ACC112 (cell line): ENCODE data around the gene TTC7B.

Experiments
- H2AFZ ChIP-seq: fragments of 200-600 bp; sonication (generic); one replicate; pipeline ENCODE4 v1.6.0; 2017; ENCODE audit warnings: antibody characterized with exemption, low read length; ENCODE audit not compliant: unreplicated experiment
- H3K27ac ChIP-seq: fragments of 200-600 bp; sonication (generic); 2 replicates; pipeline ENCODE4 v1.5.1; 2014; ENCODE audit warnings: low read depth, mild to moderate bottlenecking, antibody characterized with exemption, low read length, moderate library complexity
- H3K27me3 ChIP-seq: fragments of 200-600 bp; sonication (generic); 2 replicates; pipeline ENCODE4 v1.6.1; 2014; ENCODE audit warnings: mild to moderate bottlenecking, antibody characterized with exemption, low read length, moderate library complexity, mixed read lengths; ENCODE audit not compliant: insufficient read depth
- H3K36me3 ChIP-seq: fragments of 200-600 bp; sonication (generic); 2 replicates; pipeline ENCODE4 v1.6.1; 2016; ENCODE audit warnings: mild to moderate bottlenecking, antibody characterized with exemption, low read length, moderate library complexity, mixed read lengths; ENCODE audit not compliant: insufficient read depth
- H3K4me1 ChIP-seq: fragments of 200-600 bp; sonication (generic); one replicate; pipeline ENCODE4 v1.6.1; 2016; ENCODE audit warnings: low read length, mixed read lengths; ENCODE audit not compliant: insufficient read depth, unreplicated experiment, control insufficient read depth
- H3K4me3 ChIP-seq: fragments of 200-600 bp; sonication (generic); 2 replicates; pipeline ENCODE4 v1.5.1; 2014; ENCODE audit warnings: mild to moderate bottlenecking, low read depth, low read length
- H3K79me2 ChIP-seq: fragments of 200-600 bp; sonication (generic); one replicate; pipeline ENCODE4 v1.6.0; 2016; ENCODE audit warnings: low read length; ENCODE audit not compliant: control insufficient read depth, unreplicated experiment, insufficient read depth

Gene TTC7B

DNA sequence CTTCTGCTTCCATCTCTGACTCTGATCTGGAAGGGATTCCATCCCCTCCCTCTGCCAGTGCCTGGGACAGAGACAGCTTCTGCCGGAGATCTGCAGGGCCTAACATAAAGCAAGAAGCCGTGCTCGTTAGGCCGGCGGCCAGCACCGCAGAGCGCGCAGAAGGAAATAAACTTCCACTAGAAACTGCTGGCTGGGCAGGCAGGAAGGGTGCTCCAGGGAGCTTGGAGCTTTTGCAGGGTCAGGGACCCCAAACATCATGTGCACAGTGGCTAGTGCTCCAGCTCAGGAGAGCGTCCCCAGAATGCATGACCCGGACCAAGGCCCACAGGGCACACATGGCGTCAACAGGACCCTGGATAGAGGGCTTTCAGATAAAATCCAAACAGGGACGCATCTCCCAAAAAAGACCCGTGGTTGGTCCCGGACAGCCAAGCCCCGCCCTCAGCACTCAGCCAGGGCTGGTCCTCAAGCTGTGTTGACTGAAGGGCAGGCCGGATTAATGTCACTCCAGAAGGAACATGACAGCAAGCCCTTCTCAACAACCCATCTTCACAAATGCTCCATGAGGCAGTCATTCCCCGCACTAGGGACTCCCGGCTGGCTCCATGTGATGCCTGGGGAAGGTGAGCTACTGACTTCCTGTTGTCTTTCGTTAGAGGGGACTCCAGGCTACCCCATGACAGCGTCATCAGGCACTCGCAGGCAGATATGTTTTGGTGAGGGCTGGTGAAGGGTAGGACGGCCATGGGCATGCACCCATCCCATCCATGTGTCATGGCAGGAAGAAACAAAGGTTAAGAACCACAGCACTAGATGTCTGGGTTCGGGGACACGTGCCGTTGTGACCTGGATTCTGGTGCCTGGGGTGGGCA lies 297.9 kb downstream of the TTC7B start:
- Histone ChIP-seq H3K27me3 (no peaks in the 10 kb centered on the region), H2AFZ (no peak overlapping the region), H3K36me3 (no peaks in the 10 kb centered on the region), H3K4me1 (peaks cover 7% of the 10 kb centered on the region), H3K79me2 (no peaks in the 10 kb centered on the region), H3K4me3 (no peak overlapping the region), H3K27ac (no peak overlapping the region)

DNA sequence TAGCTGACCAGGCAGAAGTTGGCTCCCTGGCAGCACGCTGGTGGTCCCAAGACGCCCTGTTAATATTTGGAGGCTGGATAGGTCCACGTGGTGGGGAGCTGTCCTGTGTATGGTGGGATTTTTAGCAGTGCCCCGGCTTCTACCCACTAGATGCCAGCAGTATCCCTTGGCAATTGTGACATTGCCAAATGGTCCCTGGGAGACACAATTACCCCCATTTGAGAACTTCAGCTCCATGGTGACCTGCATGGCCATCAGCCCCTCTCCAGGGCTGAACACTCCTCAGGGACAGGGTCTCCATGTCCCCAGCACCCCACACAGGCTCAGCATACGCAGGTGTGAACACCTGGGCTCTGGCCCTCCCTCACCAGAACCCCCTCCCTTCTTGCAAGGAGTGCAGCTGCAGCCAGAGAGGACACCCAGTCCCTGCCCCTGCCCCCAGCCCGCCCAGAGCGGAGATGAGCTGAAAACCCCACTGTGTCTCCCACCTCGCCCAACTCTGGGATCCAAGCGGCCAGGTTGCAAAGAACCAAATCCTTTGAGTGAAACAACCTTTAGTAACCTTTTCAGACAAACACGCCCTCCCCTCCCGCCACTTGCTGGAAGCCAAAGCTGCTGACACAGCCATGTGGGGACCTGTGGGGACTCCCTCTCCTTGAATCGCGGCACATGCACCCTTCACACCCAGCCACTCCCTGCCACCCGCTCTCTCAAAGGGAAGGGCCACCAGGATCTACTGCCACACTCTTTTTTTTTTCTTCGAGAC lies 299.0 kb downstream of the TTC7B start:
- no peak overlapping the region for H2AFZ ChIP-seq
- no peaks in the 10 kb centered on the region for H3K36me3 ChIP-seq
- H3K27ac ChIP-seq: no peak overlapping the region
- H3K27me3 ChIP-seq: no peaks in the 10 kb centered on the region
- no peak overlapping the region for H3K4me3 ChIP-seq
- H3K79me2 ChIP-seq: no peaks in the 10 kb centered on the region
- H3K4me1 ChIP-seq: no peaks in the 10 kb centered on the region

DNA sequence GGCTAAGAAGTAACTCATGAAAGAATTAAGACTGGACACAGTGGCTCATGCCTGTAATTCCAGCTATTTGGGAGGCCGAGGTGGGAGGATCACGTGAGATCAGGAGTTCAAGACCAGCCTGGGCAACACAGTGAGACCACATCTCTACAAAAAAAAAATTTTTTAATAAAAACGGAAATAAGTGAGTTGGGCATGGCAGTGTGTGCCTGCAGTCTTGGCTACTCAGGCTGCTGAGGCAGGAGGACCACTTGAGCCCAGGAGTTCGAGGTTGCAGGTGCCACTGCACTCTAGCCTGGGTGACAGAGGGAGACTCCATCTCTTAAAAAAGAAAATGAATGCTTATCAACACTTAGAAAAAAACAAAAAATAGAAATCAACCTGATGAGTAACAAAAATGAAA lies 301.7 kb downstream of the TTC7B start:
- Histone ChIP-seq H3K79me2 (no peaks in the 10 kb centered on the region), H3K4me3 (no peak overlapping the region), H3K36me3 (no peaks in the 10 kb centered on the region), H2AFZ (no peak overlapping the region), H3K27ac (no peak overlapping the region), H3K27me3 (no peaks in the 10 kb centered on the region), H3K4me1 (no peaks in the 10 kb centered on the region)

DNA sequence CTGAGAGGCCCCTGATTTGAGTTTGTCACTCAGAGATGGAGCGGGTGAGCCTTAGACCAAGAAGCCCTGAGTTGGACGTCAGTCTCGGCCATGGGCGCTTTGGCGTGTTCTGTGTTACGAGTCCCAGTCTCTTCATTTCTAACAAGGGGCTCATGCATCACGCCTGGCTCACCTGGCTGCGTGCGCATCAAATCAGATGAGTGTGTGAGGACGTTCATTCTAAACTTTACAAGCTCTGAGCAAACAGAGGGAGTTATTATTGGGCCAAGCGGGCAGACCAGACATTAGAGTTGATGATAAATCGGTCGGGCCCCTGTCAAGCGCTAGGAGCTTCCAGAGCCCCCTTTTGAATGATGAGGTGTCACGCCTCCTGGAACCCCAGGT lies 302.2 kb downstream of the TTC7B start:
- no peaks in the 10 kb centered on the region for H3K27me3 ChIP-seq
- H3K36me3 ChIP-seq: no peaks in the 10 kb centered on the region
- H3K79me2 ChIP-seq: no peaks in the 10 kb centered on the region
- H2AFZ ChIP-seq: no peak overlapping the region
- H3K27ac ChIP-seq: no peak overlapping the region
- H3K4me3 ChIP-seq: no peak overlapping the region
- H3K4me1 ChIP-seq: no peaks in the 10 kb centered on the region

DNA sequence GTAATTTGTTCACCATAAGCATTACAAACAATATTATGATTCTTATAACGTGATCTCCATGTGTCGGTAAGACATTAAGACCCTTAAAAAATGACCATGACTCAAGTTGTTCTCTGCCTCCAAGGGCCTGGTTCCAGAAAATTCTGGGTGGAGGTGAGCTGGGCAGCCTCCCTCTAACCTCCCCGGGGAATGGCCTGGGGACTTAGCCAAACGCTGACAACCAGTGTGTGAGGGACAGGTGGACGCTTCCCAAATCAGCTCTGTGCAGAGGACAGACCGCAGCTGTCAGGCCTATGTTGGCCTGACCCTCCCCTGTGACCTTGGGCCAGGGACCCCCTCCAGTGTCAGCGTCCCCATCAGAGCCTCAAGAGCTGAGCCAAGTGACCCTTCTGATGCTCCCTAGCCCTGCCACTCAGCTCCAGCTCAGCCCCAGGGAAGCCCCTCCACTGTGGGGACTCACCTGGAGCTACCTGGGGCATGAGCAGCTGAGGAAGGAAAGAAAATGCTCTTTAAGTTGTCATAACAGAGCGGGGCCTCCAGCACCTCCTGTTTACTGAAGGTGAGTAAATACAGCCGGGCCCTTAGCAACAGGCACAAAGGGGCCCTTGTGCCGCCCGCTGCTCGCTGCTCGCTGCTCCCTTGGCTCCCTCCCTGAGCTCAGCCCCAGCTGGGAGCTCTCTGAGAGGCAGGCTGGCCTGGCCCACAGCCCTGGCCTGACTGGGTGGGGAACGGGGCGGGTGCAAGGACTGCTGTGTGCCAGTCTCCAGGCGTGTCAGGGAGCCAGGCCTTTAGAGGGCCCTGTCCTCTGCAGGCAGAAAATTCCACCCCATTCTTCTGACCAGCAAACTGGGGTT lies 302.8 kb downstream of the TTC7B start:
- Histone ChIP-seq H3K27ac (no peak overlapping the region), H3K4me3 (no peak overlapping the region), H3K79me2 (no peaks in the 10 kb centered on the region), H3K4me1 (no peaks in the 10 kb centered on the region), H2AFZ (no peak overlapping the region), H3K36me3 (no peaks in the 10 kb centered on the region), H3K27me3 (no peaks in the 10 kb centered on the region)

DNA sequence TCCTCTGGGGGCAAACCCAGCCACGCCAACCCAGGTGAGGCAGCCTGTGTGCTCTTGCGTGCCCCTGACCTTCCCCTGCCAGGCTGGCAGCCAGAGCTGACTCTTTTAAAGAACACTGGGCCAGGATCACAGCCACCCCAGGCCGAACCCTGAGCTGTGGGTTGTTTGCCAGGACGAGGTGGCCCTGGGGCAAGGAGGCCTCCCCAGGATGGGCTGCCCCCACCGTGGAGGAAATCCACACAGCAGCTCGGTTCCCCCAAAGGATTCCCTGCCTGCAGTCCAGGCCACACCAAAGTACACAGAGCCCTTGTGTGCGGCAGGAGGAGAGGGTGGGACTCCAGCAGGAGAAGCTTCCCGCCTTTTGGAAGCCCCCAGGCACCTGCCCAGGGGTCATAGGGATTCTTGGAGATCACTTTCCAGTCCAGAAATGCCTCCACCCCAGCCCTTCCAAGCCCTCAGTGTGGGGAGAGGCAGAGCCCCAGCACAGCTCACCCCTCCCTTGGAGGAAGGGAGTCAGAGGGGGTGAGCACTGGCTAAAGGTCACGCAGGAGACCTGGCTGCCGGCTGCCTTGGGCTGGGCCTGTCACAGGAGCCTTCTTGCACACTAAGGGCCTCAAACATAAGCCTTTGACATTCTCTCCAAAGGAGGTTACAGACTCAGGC lies 303.8 kb downstream of the TTC7B start:
- Histone ChIP-seq H3K4me3 (no peak overlapping the region), H3K79me2 (no peaks in the 10 kb centered on the region), H3K27ac (no peak overlapping the region), H3K27me3 (no peaks in the 10 kb centered on the region), H3K36me3 (no peaks in the 10 kb centered on the region), H2AFZ (no peak overlapping the region), H3K4me1 (no peaks in the 10 kb centered on the region)

DNA sequence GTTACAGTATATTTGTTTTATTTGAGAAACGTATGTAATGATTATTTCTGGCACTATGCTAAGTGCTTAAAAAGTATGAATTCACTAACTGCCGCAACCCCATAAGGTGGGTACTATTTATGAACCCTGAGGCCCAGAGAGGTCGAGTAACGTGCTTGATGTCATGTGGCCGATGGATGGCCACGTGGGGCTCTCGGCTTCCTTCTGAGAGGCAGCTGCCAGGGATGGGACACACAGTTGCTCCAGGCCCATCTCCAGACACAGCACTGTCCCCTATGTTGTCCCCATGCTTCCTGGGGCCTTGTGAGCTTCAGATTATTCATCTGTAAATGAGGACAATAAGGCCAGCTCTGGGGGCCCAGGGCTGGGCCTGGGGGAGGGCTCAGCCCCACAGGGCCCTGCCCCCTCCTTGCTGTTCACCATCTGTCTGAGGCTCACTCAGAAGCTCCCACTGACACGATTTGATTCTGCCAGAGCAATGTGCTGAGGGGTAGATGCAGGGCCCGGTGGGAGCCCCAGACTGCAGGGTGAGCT lies 304.4 kb downstream of the TTC7B start:
- Histone ChIP-seq H3K27me3 (no peaks in the 10 kb centered on the region), H3K27ac (no peak overlapping the region), H2AFZ (no peak overlapping the region), H3K79me2 (no peaks in the 10 kb centered on the region), H3K4me1 (no peaks in the 10 kb centered on the region), H3K36me3 (no peaks in the 10 kb centered on the region), H3K4me3 (no peak overlapping the region)

DNA sequence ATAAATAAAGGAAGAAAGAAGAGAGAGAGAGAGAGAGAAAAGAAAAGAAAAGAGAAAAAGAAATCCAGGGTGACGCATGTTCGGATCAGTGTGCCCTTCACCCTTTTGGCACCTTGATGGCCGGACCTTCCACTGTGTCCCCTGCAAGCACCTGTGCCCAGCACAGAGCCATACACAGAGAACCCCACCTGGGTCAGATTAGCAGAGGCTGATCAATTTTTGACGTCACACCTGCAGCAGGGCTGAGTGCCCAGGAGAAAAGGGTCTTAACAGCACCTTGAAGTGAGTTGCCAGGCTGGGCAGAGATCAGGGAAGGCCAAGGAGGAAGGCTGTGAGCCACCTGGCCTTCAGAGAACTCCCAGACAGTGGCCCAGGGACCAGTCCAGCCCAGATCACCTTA lies 305.0 kb downstream of the TTC7B start:
- Histone ChIP-seq H3K36me3 (no peaks in the 10 kb centered on the region), H3K4me1 (no peaks in the 10 kb centered on the region), H3K79me2 (no peaks in the 10 kb centered on the region), H3K27me3 (no peaks in the 10 kb centered on the region), H2AFZ (no peak overlapping the region), H3K4me3 (no peak overlapping the region), H3K27ac (no peak overlapping the region)

DNA sequence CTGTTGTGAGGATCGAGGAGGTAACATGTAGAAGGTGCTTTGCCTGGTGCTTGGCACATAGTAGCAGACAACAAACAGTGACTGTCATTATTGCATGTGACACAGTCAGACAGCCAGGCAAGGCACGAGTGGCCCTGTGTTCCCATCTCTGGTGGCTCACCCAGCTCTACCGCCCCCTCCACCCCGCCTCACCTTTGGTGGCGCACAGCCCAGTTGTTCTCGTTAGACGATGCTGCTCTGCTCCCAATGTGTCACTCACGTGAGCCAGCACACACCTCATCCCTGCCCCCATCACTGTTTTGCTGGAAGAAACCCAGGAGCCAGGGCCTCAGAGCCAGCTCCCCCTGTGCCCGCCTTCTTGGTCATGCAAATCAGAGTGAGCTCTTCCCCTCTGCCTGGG lies 306.1 kb downstream of the TTC7B start:
- no peak overlapping the region for H3K27ac ChIP-seq
- H3K4me1 ChIP-seq: no peaks in the 10 kb centered on the region
- H3K36me3 ChIP-seq: no peaks in the 10 kb centered on the region
- H2AFZ ChIP-seq: no peak overlapping the region
- H3K4me3 ChIP-seq: no peak overlapping the region
- H3K27me3 ChIP-seq: no peaks in the 10 kb centered on the region
- H3K79me2 ChIP-seq: no peaks in the 10 kb centered on the region

DNA sequence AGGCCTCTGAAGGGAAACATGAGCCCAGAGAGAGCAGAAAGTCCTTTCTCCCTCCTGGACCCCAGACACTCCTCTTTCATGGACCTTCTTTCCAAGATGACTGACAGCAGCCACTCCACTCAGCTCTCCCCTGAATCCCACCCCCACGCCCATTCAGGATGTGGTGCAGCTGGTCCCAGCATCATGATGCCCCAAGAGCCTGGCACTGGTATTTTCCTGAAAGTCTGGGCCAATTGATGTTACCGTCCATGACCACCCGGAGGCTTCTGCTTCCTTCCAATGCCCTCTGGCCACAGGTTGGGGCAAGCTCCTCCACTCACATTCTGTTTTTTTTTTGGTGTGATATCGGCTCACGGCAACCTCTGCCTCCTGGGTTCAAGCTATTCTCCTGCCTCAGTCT lies 306.8 kb downstream of the TTC7B start:
- no peaks in the 10 kb centered on the region for H3K4me1 ChIP-seq

More for the DNA sequence above, 306.8 kb downstream of the TTC7B start:
- H3K79me2 ChIP-seq: no peaks in the 10 kb centered on the region
- no peaks in the 10 kb centered on the region for H3K27me3 ChIP-seq
- no peak overlapping the region for H3K4me3 ChIP-seq
- no peak overlapping the region for H2AFZ ChIP-seq
- no peak overlapping the region for H3K27ac ChIP-seq
- H3K36me3 ChIP-seq: no peaks in the 10 kb centered on the region
